ENCODE measurements around the gene OPCML.

Gene OPCML

DNA sequence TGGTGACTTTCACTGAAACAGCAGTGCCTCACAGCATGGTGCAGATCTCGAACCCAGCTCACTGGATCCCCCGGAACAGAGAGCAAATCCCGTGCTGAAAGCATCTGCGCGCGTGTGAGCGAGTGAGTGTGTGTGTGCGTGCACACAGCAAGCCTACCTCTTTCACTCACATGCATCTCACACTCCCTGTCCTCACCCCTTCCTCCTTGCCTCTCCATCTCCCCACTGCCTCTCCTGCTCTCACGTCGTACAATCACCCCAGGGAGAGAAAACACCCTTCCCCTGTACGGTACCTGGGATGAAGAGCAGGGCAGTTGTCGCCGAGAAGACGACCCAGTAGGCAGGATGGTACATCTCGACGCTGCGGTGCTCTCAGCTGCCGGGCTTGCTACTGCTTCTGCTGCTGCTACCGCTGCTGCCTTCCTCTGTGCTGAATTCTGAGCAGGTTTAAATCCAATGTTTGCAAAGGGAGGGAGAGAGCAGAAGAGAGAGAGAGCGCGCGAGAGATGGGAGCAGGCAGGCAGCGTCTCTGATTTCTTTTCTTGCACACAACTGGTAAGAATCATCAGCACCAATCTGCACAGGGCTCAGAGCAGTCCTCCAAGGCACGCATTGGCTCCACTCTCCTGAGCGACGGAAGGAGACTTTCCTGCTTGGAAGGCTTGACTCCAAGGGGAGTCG is at the start of gene OPCML:
Gene OPCML (minus strand): TSS at position 531 of the 681 bp plus-strand sequence.
- Histone ChIP-seq H3K27me3 (ENCODE audit: insufficient read depth, low read length) (no peaks in the 10 kb centered on the region), H2AFZ (ENCODE audit: low read depth, low read length) (no peak within 1 kb of the TSS), H3K36me3 (ENCODE audit: insufficient read depth, low read length) (no peaks in the 10 kb centered on the region), H3K4me1 (ENCODE audit: insufficient read depth, low read length) (peaks cover 11% of the 10 kb centered on the region), H3K4me3 (ENCODE audit: low read length) (peak within 1 kb of the TSS; percentile 17), H3K9me3 (ENCODE audit: low read length) (no peaks in the 10 kb centered on the region)

DNA sequence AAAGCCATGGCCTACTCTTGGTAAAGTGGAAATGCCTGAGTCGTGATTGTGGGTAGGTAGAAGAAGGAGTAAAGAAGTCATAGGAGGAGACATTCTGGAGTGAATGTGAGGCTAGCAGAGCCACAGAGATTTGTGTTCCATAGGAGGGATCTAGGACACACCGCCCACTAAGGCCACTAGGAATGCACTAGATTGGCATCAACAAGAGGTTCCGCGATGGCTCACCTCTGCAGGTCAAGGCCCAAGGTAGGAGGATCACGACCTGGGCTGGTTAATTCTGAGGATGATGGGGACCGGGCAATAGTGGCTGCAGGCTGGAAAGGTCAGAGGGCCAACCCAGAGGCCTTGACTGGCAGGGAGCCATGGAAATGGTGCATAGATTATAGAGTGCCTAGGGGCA is 48.8 kb upstream of the OPCML start:
- Histone ChIP-seq H3K27me3 (ENCODE audit: insufficient read depth, low read length) (no peaks in the 10 kb centered on the region), H3K4me1 (ENCODE audit: insufficient read depth, low read length) (no peaks in the 10 kb centered on the region), H3K4me3 (ENCODE audit: low read length) (no peak overlapping the region), H2AFZ (ENCODE audit: low read depth, low read length) (no peak overlapping the region), H3K36me3 (ENCODE audit: insufficient read depth, low read length) (no peaks in the 10 kb centered on the region), H3K9me3 (ENCODE audit: low read length) (no peaks in the 10 kb centered on the region)

DNA sequence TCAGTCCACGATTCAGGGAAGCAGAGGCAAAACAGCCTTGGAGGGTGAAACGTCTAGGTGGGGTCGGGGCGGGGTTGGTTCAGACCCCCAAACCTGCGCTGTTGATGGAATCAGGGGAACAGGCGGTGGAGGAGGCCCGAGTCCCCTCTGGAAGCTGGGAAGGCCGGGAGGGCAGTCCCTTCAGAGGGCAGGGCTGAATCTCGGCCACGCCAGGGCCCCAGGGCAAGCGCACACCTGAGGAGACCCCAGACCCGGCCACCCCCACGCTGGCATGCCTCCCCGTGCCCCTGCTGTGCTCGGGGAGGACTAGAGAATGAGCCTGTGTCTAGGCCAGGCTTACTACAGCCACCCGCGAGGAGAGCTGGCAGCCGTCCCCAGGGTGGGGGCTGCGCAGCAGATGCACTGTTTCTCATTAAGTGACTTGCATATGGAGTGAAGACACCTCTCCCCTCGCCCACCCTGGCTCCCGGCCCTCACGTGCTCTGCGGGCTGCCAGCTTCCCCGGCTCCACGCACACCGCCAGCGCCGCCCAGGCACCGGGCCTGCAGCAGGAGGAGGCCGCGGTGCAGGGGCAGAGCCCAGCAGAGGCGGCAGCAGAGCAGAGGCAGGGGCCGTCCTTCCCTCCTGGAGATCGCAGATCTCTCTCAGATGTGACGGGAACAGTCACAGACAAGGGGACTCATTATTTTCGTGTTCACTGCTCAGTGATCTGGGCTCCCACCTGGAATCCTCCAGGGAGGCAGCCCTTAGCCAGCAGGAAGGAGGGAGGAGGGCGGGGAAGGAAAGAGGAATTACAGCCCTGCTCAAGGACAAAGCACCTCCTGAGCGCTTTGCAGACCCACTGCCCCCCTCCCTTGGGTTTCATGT is 47.1 kb upstream of the OPCML start:
- no peak overlapping the region for H2AFZ ChIP-seq (ENCODE audit: low read depth, low read length)
- no peaks in the 10 kb centered on the region for H3K4me1 ChIP-seq (ENCODE audit: insufficient read depth, low read length)
- no peaks in the 10 kb centered on the region for H3K9me3 ChIP-seq (ENCODE audit: low read length)
- H3K27me3 ChIP-seq (ENCODE audit: insufficient read depth, low read length) = no peaks in the 10 kb centered on the region
- H3K4me3 ChIP-seq (ENCODE audit: low read length) = no peak overlapping the region
- no peaks in the 10 kb centered on the region for H3K36me3 ChIP-seq (ENCODE audit: insufficient read depth, low read length)

DNA sequence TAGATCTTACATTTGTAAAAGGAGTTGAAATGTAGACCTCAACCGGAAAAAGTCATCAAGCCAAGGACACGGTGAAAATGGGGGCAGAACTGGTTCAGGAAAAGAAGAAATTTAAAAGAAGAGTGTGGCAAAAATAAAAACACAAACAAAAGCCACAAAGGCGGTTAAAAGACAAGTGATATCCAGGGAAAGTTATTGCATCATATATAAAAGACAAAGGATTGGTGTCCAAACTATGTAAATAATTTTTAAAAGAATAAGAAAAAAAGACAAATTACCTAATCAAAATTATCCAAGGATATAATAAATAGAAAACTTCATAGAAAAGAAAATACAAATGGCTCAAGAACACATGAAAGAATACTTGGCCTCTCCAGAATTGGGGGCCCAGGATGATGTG is 45.1 kb upstream of the OPCML start:
- Histone ChIP-seq H3K9me3 (ENCODE audit: low read length) (no peaks in the 10 kb centered on the region), H2AFZ (ENCODE audit: low read depth, low read length) (no peak overlapping the region), H3K27me3 (ENCODE audit: insufficient read depth, low read length) (no peaks in the 10 kb centered on the region), H3K36me3 (ENCODE audit: insufficient read depth, low read length) (no peaks in the 10 kb centered on the region), H3K4me1 (ENCODE audit: insufficient read depth, low read length) (no peaks in the 10 kb centered on the region), H3K4me3 (ENCODE audit: low read length) (no peak overlapping the region)

DNA sequence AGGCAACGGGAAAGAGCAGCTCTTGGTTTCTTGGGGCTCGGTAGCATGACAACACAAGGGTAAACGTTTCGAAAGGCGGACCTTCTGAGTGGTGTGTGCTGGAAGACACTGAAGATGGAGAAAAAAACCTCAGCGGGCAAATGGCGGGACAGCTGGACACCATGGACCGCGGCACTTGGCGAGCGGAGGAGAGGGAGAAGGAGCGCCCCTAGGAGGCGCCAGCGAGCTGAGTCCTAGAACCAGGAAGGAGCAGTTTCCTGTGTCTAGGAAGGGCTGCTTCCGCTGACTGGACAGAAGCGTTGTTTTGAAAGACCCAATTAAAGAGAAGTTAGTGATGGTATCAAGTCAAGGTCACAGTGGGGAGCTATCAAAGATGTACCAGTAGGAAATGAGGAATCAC is 44.0 kb upstream of the OPCML start:
- Histone ChIP-seq H2AFZ (ENCODE audit: low read depth, low read length) (no peak overlapping the region), H3K9me3 (ENCODE audit: low read length) (no peaks in the 10 kb centered on the region), H3K27me3 (ENCODE audit: insufficient read depth, low read length) (no peaks in the 10 kb centered on the region), H3K36me3 (ENCODE audit: insufficient read depth, low read length) (no peaks in the 10 kb centered on the region), H3K4me3 (ENCODE audit: low read length) (no peak overlapping the region), H3K4me1 (ENCODE audit: insufficient read depth, low read length) (no peaks in the 10 kb centered on the region)

DNA sequence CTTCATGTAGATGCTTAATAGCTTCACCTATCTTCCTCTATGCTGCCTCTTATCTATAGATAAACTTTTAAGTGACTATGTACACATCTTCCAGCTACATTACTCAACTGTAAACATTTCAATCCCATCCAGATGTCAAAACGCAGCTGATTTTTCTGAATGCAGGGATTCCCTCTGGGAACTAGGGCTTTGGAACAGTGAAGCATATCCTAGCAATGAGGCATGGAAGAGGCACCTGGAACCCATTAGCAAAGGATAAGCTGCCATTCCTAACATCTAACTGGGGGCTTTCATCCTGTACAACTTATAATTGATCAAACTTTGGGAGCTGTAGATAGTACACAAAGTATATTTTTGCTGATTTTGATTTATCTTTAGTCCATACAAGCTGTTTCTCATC is 40.8 kb upstream of the OPCML start:
- H3K9me3 ChIP-seq (ENCODE audit: low read length) = no peaks in the 10 kb centered on the region
- H3K4me3 ChIP-seq (ENCODE audit: low read length) = no peak overlapping the region
- H3K4me1 ChIP-seq (ENCODE audit: insufficient read depth, low read length) = no peaks in the 10 kb centered on the region
- no peaks in the 10 kb centered on the region for H3K36me3 ChIP-seq (ENCODE audit: insufficient read depth, low read length)
- H2AFZ ChIP-seq (ENCODE audit: low read depth, low read length) = no peak overlapping the region
- H3K27me3 ChIP-seq (ENCODE audit: insufficient read depth, low read length) = no peaks in the 10 kb centered on the region

DNA sequence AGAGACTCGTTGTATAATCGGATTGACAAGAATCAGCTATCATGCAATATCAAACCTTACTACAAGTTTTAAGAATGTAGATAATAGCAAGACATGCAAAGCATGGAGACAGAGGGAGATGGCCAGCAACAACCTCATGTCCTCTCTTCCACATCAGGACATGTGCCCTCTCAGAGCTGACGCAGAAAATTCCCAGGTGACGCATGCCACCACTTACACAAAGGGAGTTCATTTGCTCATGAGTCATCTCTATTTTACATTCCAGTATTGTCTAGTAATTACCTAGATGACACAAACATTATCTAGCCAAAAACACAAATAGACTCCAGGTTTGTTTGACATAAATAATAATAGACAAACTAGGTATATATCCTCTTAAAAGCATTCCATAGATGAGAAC is 38.1 kb upstream of the OPCML start:
- H3K4me3 ChIP-seq (ENCODE audit: low read length) = no peak overlapping the region
- no peaks in the 10 kb centered on the region for H3K4me1 ChIP-seq (ENCODE audit: insufficient read depth, low read length)
- H2AFZ ChIP-seq (ENCODE audit: low read depth, low read length) = no peak overlapping the region
- no peaks in the 10 kb centered on the region for H3K36me3 ChIP-seq (ENCODE audit: insufficient read depth, low read length)
- H3K9me3 ChIP-seq (ENCODE audit: low read length) = no peaks in the 10 kb centered on the region
- no peaks in the 10 kb centered on the region for H3K27me3 ChIP-seq (ENCODE audit: insufficient read depth, low read length)

DNA sequence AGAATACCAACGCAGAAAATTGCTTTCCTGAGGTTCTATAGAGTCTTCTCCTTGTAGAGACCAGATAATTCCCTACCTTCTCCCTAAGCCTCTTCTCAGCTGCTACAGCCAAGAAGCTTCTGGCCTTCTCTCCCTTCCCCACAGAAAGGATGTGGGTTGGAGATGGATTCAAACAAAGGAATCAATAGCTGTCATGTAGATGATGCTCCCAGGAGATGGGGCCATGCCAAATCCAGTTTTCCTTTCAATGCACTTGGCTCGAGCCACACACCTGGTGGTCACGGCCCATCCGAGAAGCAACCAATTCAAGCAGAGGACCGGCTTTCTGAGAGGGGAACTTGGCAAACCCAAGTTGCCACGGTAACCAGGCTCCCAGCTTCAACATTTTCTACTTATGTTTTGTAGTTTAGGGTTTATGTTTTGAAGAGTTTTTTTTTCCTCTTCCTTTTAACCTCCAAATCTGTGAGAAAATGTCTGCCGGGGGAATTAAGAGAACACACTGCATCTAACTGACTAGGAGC is 31.3 kb upstream of the OPCML start:
- H3K4me3 ChIP-seq (ENCODE audit: low read length) = no peak overlapping the region
- H2AFZ ChIP-seq (ENCODE audit: low read depth, low read length) = no peak overlapping the region
- no peaks in the 10 kb centered on the region for H3K9me3 ChIP-seq (ENCODE audit: low read length)
- no peaks in the 10 kb centered on the region for H3K4me1 ChIP-seq (ENCODE audit: insufficient read depth, low read length)
- H3K36me3 ChIP-seq (ENCODE audit: insufficient read depth, low read length) = no peaks in the 10 kb centered on the region
- H3K27me3 ChIP-seq (ENCODE audit: insufficient read depth, low read length) = no peaks in the 10 kb centered on the region

DNA sequence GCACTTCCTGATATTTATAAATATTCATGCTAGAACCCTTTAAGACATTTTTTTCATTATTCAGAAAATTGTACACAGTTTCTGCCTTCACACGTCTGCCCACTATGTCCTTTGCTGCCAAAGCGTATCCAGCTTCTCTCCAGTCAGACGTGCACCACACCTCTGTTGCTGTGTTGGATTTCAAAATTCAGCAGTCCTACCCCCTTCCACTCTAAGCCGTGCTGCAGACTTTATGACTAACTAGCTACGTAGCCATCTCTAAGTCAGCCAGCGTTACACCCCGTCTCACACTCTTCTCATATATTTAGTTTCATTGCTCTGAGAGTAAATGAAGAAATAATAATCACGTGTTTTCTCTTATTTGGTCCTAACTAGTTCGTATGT is 28.2 kb upstream of the OPCML start:
- Histone ChIP-seq H3K4me3 (ENCODE audit: low read length) (no peak overlapping the region), H3K27me3 (ENCODE audit: insufficient read depth, low read length) (no peaks in the 10 kb centered on the region), H3K9me3 (ENCODE audit: low read length) (no peaks in the 10 kb centered on the region), H2AFZ (ENCODE audit: low read depth, low read length) (no peak overlapping the region), H3K36me3 (ENCODE audit: insufficient read depth, low read length) (no peaks in the 10 kb centered on the region), H3K4me1 (ENCODE audit: insufficient read depth, low read length) (peaks cover 2% of the 10 kb centered on the region)

DNA sequence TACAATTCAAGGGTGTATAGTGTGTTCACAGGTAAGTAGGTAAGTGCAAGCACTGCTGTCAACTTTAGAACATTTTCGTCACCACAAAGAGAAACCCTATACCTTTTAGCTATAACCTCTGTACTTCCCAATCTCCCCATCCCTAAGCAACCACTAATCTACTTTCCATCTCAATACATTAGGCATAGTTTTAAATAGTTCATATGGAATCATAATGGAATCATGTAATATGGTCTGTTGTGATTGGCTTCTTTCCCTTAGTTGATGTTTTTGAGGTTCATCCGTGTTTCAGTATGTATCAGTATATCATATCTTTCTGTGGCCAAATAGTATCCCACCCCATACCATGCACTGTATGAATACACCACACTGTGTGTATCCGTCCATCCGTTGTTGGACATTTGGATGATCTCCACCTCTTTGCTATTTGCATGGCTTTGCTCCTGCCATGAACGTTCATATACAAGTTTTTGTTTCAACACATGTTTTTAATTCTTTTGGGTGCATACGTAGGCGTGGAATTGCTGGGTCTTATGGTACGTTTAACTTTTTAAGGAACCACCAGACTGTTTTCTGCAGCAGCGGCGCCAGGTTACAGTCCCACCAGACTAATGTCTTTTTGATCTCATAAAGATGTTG is 27.7 kb upstream of the OPCML start:
- peaks cover 7% of the 10 kb centered on the region for H3K4me1 ChIP-seq (ENCODE audit: insufficient read depth, low read length)
- no peak overlapping the region for H2AFZ ChIP-seq (ENCODE audit: low read depth, low read length)
- no peaks in the 10 kb centered on the region for H3K9me3 ChIP-seq (ENCODE audit: low read length)
- no peaks in the 10 kb centered on the region for H3K36me3 ChIP-seq (ENCODE audit: insufficient read depth, low read length)
- no peaks in the 10 kb centered on the region for H3K27me3 ChIP-seq (ENCODE audit: insufficient read depth, low read length)
- H3K4me3 ChIP-seq (ENCODE audit: low read length) = no peak overlapping the region

DNA sequence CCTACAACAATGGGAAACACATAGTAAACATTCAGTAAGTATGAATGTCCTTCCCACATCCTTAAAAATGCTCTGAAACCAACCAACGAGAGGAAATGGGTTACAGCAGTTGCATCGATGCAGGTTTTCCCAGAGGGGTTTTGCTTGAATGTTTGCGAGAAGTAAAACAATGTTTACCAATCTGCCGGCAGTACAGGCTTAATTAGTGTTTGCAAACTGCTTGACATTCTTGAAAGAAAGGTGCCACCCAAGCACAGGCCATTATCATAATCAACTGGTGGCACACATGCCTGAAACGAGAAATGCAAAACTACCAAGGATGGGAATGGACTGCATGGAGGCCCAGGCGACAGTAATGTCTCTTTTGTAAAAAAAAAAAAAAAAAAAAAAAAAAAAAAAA is 27.1 kb upstream of the OPCML start:
- Histone ChIP-seq H3K27me3 (ENCODE audit: insufficient read depth, low read length) (no peaks in the 10 kb centered on the region), H2AFZ (ENCODE audit: low read depth, low read length) (no peak overlapping the region), H3K9me3 (ENCODE audit: low read length) (no peaks in the 10 kb centered on the region), H3K4me1 (ENCODE audit: insufficient read depth, low read length) (peaks cover 11% of the 10 kb centered on the region), H3K4me3 (ENCODE audit: low read length) (no peak overlapping the region), H3K36me3 (ENCODE audit: insufficient read depth, low read length) (no peaks in the 10 kb centered on the region)

DNA sequence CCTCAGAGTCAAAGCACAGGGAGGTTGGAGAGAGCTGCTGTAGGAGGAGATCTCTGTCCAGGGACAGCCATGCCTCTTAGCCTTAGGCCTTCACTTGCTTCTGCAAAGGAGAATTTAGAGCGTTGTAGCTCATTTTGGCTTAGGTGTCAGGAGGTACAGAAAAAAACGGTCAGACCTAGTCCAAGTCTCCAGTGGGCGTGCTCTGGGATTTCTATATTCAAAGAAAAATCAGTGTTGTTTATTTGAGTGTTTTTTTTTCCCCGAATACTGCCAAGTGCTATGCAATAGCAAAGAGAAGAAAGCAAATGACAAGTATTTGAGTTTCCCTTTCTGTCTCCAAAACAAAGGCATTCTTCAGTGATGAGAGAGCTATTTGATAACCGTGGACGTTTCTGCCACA is 22.7 kb upstream of the OPCML start:
- Histone ChIP-seq H3K27me3 (ENCODE audit: insufficient read depth, low read length) (no peaks in the 10 kb centered on the region), H2AFZ (ENCODE audit: low read depth, low read length) (no peak overlapping the region), H3K4me1 (ENCODE audit: insufficient read depth, low read length) (peaks cover 11% of the 10 kb centered on the region), H3K36me3 (ENCODE audit: insufficient read depth, low read length) (no peaks in the 10 kb centered on the region), H3K4me3 (ENCODE audit: low read length) (no peak overlapping the region), H3K9me3 (ENCODE audit: low read length) (no peaks in the 10 kb centered on the region)

All from neuron (in vitro differentiated cells).